HCT116 (cell line): Measurements from ENCODE around the gene FAM124B. TPM values are rescaled to one million over a fixed set of nuclear protein-coding genes. Genes with fewer than 3 reads are reported as not detected.

Source experiments
- ATAC-seq: fragments of 200-7000 bp; cut with Tn5 transposase; 2 replicates; pipeline ENCODE4 v1.9.1; 2020; ENCODE audit warnings: mild to moderate bottlenecking, moderate library complexity
- BruUV-seq: library from RNA; stranded (reverse); fragments of 400-500 nt; replicated peaks from 2 replicates; lab custom pipeline; 2021; lab: Mats Ljungman, UMichigan
- CTCF ChIA-PET: fragments of 300-600 bp; sonication (Branson Sonifier 250); formaldehyde crosslinking; loops from one replicate; lab custom pipeline; 2021; ENCODE audit warnings: antibody characterized with exemption; lab: Charles Lee
- POLR2A ChIA-PET: fragments of 300-600, 350-600 bp; sonication (Branson Sonifier 250); formaldehyde crosslinking; loops from one replicate; lab custom pipeline; 2021; ENCODE audit warnings: antibody characterized with exemption; lab: Charles Lee
- RAD21 ChIA-PET, 2 experiments: fragments of 300-600 bp; sonication (Branson Sonifier 250); formaldehyde crosslinking; loops; one replicate each; lab custom pipeline; 2023; ENCODE audit warnings: low total read pairs in 2 of 2; ENCODE audit not compliant: uncharacterized antibody in 2 of 2, unreplicated experiment in 2 of 2, low non-redundant PET in 1 of 2; lab: Charles Lee
- DNase-seq: peaks from one replicate; pipeline ENCODE4 v3.0.0-alpha.2; 2010; ENCODE audit warnings: low read depth, low spot score
- H2AFZ ChIP-seq: fragments of 200-600 bp; shearing (Covaris generic), sonication (generic); 2 replicates; pipeline ENCODE4 v1.6.1; 2017; ENCODE audit warnings: low read depth, mixed run types, mixed read lengths, antibody characterized with exemption, low read length; ENCODE audit not compliant: poor library complexity, severe bottlenecking
- H3K27ac ChIP-seq: 2 replicates; pipeline ENCODE4 v1.5.1; 2012; ENCODE audit warnings: low read depth, low read length
- H3K27me3 ChIP-seq: fragments of 200-600 bp; sonication (generic); 2 replicates; pipeline ENCODE4 v1.6.1; 2016; ENCODE audit warnings: mixed run types, low read length, mixed read lengths; ENCODE audit not compliant: insufficient read depth
- H3K36me3 ChIP-seq, 2 experiments: fragments of 200-500 bp in 1 of 2; fragments of 200-600 bp in 1 of 2; sonication (Bioruptor generic) in 1 of 2; sonication (generic) in 1 of 2; 2 replicates each; pipeline versions ENCODE4 v1.5.1 to v1.6.1; 2014 to 2016; ENCODE audit warnings: low read length in 2 of 2, inconsistent platforms in 1 of 2, mixed read lengths in 1 of 2, mixed run types in 1 of 2; ENCODE audit not compliant: insufficient read depth in 2 of 2, control insufficient read depth in 1 of 2
- H3K4me1 ChIP-seq, 2 experiments: fragments of 200-600 bp in 1 of 2; sonication (generic) in 1 of 2; 2 replicates each; pipeline versions ENCODE4 v1.5.1 to v1.6.1; 2012 to 2017; ENCODE audit warnings: low read length in 2 of 2, inconsistent platforms in 1 of 2, mild to moderate bottlenecking in 1 of 2, mixed read lengths in 1 of 2, mixed run types in 1 of 2, moderate library complexity in 1 of 2; ENCODE audit not compliant: insufficient read depth in 2 of 2, control insufficient read depth in 1 of 2
- H3K4me2 ChIP-seq: fragments of 200-600 bp; sonication (generic); 2 replicates; pipeline ENCODE4 v1.6.1; 2017; ENCODE audit warnings: mixed run types, low read length, mixed read lengths
- H3K4me3 ChIP-seq, 2 experiments: fragments of 200-600 bp in 1 of 2; sonication (generic) in 1 of 2; replicated peaks in 1 of 2; 2 replicates each; pipeline ENCODE4 v1.5.1; 2011 to 2016; ENCODE audit warnings: low read length in 2 of 2, control low read depth in 1 of 2, low read depth in 1 of 2, mild to moderate bottlenecking in 1 of 2, mixed read lengths in 1 of 2, mixed run types in 1 of 2
- H3K79me2 ChIP-seq: fragments of 200-600 bp; sonication (generic); 2 replicates; pipeline ENCODE4 v1.6.1; 2017; ENCODE audit warnings: mild to moderate bottlenecking, mixed run types, low read length, moderate library complexity, mixed read lengths; ENCODE audit not compliant: insufficient read depth
- H3K9ac ChIP-seq: fragments of 200-600 bp; sonication (generic); 2 replicates; pipeline ENCODE4 v1.6.1; 2016; ENCODE audit warnings: low read length, mixed read lengths
- H3K9me2 ChIP-seq: fragments of 200-600 bp; sonication (generic), shearing (Covaris generic); 2 replicates; pipeline ENCODE4 v1.6.1; 2017; ENCODE audit warnings: mixed run types, mild to moderate bottlenecking, moderate library complexity; ENCODE audit not compliant: insufficient read depth
- H3K9me3 ChIP-seq, 2 experiments: fragments of 200-500 bp in 1 of 2; fragments of 200-600 bp in 1 of 2; sonication (Bioruptor generic) in 1 of 2; sonication (generic) in 1 of 2; 2 replicates each; pipeline ENCODE4 v1.6.1; 2014 to 2017; ENCODE audit warnings: low read length in 2 of 2, mixed read lengths in 2 of 2, inconsistent platforms in 1 of 2, low read depth in 1 of 2, mild to moderate bottlenecking in 1 of 2, mixed run types in 1 of 2, moderate library complexity in 1 of 2; ENCODE audit not compliant: control insufficient read depth in 1 of 2, insufficient read depth in 1 of 2
- H4K20me1 ChIP-seq: fragments of 200-600 bp; sonication (generic), shearing (Covaris generic); 2 replicates; pipeline ENCODE4 v1.6.1; 2017; ENCODE audit warnings: mixed run types, mild to moderate bottlenecking, moderate library complexity; ENCODE audit not compliant: insufficient read depth
- CBX3 ChIP-seq: IDR thresholded peaks from 2 replicates; pipeline ENCODE4 v1.6.1; 2012; ENCODE audit warnings: low read depth
- CTCF ChIP-seq, 3 experiments: fragments of 200-600 bp in 1 of 3; sonication (generic) in 1 of 3; IDR thresholded peaks in 2 of 3; conservative IDR thresholded peaks in 1 of 3; 2 replicates each; pipeline ENCODE4 v1.5.1; 2012 to 2017; ENCODE audit warnings: low read depth in 2 of 3, low read length in 2 of 3, antibody characterized with exemption in 1 of 3, borderline replicate concordance in 1 of 3, control low read depth in 1 of 3, mild to moderate bottlenecking in 1 of 3, mixed read lengths in 1 of 3, mixed run types in 1 of 3, moderate library complexity in 1 of 3; ENCODE audit not compliant: insufficient read depth in 1 of 3
- EGR1 ChIP-seq: IDR thresholded peaks from 2 replicates; pipeline ENCODE4 v1.6.1; 2012; ENCODE audit warnings: low read depth
- ELF1 ChIP-seq: IDR thresholded peaks from 2 replicates; pipeline ENCODE4 v1.6.1; 2012; ENCODE audit warnings: low read depth, borderline replicate concordance
- EZH2phosphoT487 ChIP-seq: fragments of 200-600 bp; IDR thresholded peaks from 2 replicates; pipeline ENCODE4 v1.6.1; 2018; ENCODE audit warnings: antibody characterized with exemption, borderline replicate concordance
- FOSL1 ChIP-seq: IDR thresholded peaks from 2 replicates; pipeline ENCODE4 v1.6.1; 2012; ENCODE audit warnings: low read depth
- JUND ChIP-seq: IDR thresholded peaks from 2 replicates; pipeline ENCODE4 v1.6.1; 2012
- POLR2A ChIP-seq: IDR thresholded peaks from 2 replicates; pipeline ENCODE4 v1.7.0; 2011; ENCODE audit warnings: borderline replicate concordance; ENCODE audit not compliant: insufficient read depth, insufficient read length; ENCODE audit errors: extremely low read depth
- POLR2AphosphoS5 ChIP-seq: IDR thresholded peaks from 2 replicates; pipeline ENCODE4 v1.6.1; 2011; ENCODE audit warnings: mild to moderate bottlenecking, low read depth, low read length, moderate library complexity
- RAD21 ChIP-seq: IDR thresholded peaks from 2 replicates; pipeline ENCODE4 v1.6.1; 2012; ENCODE audit warnings: low read depth, mild to moderate bottlenecking
- REST ChIP-seq: IDR thresholded peaks from 2 replicates; pipeline ENCODE4 v1.6.1; 2012; ENCODE audit warnings: low read depth
- TCF7L2 ChIP-seq: IDR thresholded peaks from 2 replicates; pipeline ENCODE4 v1.7.0; 2011; ENCODE audit warnings: borderline replicate concordance, inconsistent platforms; ENCODE audit not compliant: insufficient read depth, insufficient read length; ENCODE audit errors: extremely low read depth
- ZFX ChIP-seq: fragments of 450-650 bp; IDR thresholded peaks from 2 replicates; pipeline ENCODE4 v1.6.1; 2017
- intact Hi-C: fragments of 100-400 bp; cut with micrococcal nuclease; formaldehyde crosslinking; loops from 2 replicates; pipeline ENCODE4 v1.10.0; 2022
- total RNA-seq: library from RNA; stranded (reverse); gene quantifications from one replicate; pipeline ENCODE4 v1.2.1, GENCODE V29; 2021; ENCODE audit not compliant: unreplicated experiment
- TF ChIP-seq, protein P1 (sequence below): IDR thresholded peaks from 2 replicates; pipeline ENCODE4 v1.6.1; 2011; ENCODE audit warnings: mild to moderate bottlenecking, low read length, moderate library complexity; ENCODE audit not compliant: insufficient replicate concordance; ENCODE audit errors: extremely low read depth

FAM124B gene
- total RNA-seq, 1 experiment from 2014 or later: not detected

GRCh38 chr2:224407241-224407701 lies 5.4 kb upstream of the FAM124B start:
- TF ChIP-seq POLR2A (no peak), POLR2AphosphoS5 (no peak), EZH2phosphoT487 (no peak), RAD21 (no peak), EGR1 (no peak), FOSL1 (no peak), TCF7L2 (no peak), REST (no peak), JUND (no peak), ZFX (no peak), CTCF (IDR thresholded peaks at IDR 0.05 in 2 of 3, conservative IDR thresholded peaks at IDR 0.05 in 1 of 3; ENCODE audit: borderline replicate concordance in 1 of 3, insufficient read depth in 1 of 3, low read depth in 2 of 3, low read length in 2 of 3) (no peak), CBX3 (no peak), ELF1 (no peak)
- TF ChIP-seq, protein P1, sequence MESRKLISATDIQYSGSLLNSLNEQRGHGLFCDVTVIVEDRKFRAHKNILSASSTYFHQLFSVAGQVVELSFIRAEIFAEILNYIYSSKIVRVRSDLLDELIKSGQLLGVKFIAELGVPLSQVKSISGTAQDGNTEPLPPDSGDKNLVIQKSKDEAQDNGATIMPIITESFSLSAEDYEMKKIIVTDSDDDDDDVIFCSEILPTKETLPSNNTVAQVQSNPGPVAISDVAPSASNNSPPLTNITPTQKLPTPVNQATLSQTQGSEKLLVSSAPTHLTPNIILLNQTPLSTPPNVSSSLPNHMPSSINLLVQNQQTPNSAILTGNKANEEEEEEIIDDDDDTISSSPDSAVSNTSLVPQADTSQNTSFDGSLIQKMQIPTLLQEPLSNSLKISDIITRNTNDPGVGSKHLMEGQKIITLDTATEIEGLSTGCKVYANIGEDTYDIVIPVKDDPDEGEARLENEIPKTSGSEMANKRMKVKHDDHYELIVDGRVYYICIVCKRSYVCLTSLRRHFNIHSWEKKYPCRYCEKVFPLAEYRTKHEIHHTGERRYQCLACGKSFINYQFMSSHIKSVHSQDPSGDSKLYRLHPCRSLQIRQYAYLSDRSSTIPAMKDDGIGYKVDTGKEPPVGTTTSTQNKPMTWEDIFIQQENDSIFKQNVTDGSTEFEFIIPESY: no peak
- no peak for ATAC-seq
- Histone ChIP-seq H3K27me3 (no peaks in the 10 kb centered on the region), H3K4me2 (no peak overlapping the region), H3K9me3 (0 out of 4 replicates have a peak, but pooled peaks cover 0 to 6% of the 10 kb centered on the region in 2 experiments), H3K9ac (no peak overlapping the region), H2AFZ (no peak overlapping the region), H4K20me1 (no peaks in the 10 kb centered on the region), H3K9me2 (no peaks in the 10 kb centered on the region), H3K4me1 (no peaks in the 10 kb centered on the region), H3K36me3 (no peaks in the 10 kb centered on the region), H3K4me3 (no peak overlapping the region), H3K27ac (no peak overlapping the region), H3K79me2 (no peaks in the 10 kb centered on the region)
- CTCF ChIA-PET: no interaction called here
- RAD21 ChIA-PET: no interaction called here
- intact Hi-C loops: no loop called here
- POLR2A ChIA-PET: no interaction called here
- BruUV-seq: no TSS peak
- no peak for DNase-seq
